Lower leg skin (tissue), 3 donors: ENCODE data around the gene EXOC6B.

ENCODE experiments used
- POLR2A ChIP-seq, 2 donors: fragments of 450-650 bp; IDR thresholded peaks; one replicate each; pipeline ENCODE4 v1.6.1; 2016 to 2017; ENCODE audit warnings: antibody characterized with exemption in 2 of 2, mild to moderate bottlenecking in 1 of 2, moderate library complexity in 1 of 2
- TF ChIP-seq, protein P1 (sequence below), 3 donors: fragments of 450-650 bp; IDR thresholded peaks; one replicate each; pipeline ENCODE4 v1.5.1; 2016; ENCODE audit warnings: antibody characterized with exemption in 3 of 3, mild to moderate bottlenecking in 3 of 3, moderate library complexity in 2 of 3

DNA sequence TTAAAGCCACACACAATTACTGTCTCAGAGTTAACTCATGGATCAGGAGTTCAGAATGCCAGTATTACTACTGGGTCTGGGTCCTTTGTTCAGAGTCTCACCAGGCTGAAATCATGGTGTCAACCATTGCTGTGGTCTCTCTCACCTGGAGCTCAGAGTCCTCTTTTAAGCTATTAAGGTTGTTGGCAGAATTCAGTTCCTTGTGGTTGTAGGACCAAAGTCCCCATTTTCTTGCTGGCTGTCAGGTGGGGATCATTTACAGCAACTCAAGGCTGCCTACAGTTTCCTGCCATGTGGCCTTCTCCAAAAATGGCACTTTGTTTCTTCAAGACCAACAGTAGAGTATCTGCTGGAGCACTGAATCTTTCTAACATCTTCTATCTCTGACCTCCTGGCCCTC lies 113.5 kb downstream of the EXOC6B start:
- no peak for TF ChIP-seq POLR2A (IDR thresholded peaks at IDR 0.05)
- TF ChIP-seq, protein P1, sequence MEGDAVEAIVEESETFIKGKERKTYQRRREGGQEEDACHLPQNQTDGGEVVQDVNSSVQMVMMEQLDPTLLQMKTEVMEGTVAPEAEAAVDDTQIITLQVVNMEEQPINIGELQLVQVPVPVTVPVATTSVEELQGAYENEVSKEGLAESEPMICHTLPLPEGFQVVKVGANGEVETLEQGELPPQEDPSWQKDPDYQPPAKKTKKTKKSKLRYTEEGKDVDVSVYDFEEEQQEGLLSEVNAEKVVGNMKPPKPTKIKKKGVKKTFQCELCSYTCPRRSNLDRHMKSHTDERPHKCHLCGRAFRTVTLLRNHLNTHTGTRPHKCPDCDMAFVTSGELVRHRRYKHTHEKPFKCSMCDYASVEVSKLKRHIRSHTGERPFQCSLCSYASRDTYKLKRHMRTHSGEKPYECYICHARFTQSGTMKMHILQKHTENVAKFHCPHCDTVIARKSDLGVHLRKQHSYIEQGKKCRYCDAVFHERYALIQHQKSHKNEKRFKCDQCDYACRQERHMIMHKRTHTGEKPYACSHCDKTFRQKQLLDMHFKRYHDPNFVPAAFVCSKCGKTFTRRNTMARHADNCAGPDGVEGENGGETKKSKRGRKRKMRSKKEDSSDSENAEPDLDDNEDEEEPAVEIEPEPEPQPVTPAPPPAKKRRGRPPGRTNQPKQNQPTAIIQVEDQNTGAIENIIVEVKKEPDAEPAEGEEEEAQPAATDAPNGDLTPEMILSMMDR (IDR thresholded peaks at IDR 0.05), result no peak
